Renal pelvis (tissue), 4 donors: ENCODE measurements around the gene ALDH3B1. TPM values are rescaled to one million over a fixed set of nuclear protein-coding genes. Genes with fewer than 3 reads are reported as not detected.
A peak's percentile ranks its signal among the peaks of the same experiment; 100 is the strongest.

Experiments used
- DNase-seq: peaks from one replicate; pipeline ENCODE4 v3.0.0-alpha.2; 2013
- polyA plus RNA-seq, 3 donors: library from polyadenylated mRNA; unstranded; fragments of 120-200 nt; gene quantifications; one replicate each; pipeline ENCODE4 v1.2.1, GENCODE V29; 2013; ENCODE audit not compliant: insufficient read length in 3 of 3

Gene ALDH3B1
- polyA plus RNA-seq, 3 donors, result 2.3 to 4.7 (median 3.6) TPM

- DNase-seq, result no peak
Observed at GRCh38 chr11:67996622-67997474, 13.3 kb upstream of the ALDH3B1 start.

GRCh38 chr11:67997475-67997921, 12.6 kb upstream of the ALDH3B1 start:
- no peak for DNase-seq

- no peak for DNase-seq
Observed at GRCh38 chr11:67998150-67999045, 11.7 kb upstream of the ALDH3B1 start.

- DNase-seq, result no peak
Observed at GRCh38 chr11:67999201-67999629, 10.9 kb upstream of the ALDH3B1 start.

- no peak for DNase-seq
Observed at GRCh38 chr11:67999704-68000103, 10.4 kb upstream of the ALDH3B1 start.

GRCh38 chr11:68002575-68002937, 7.6 kb upstream of the ALDH3B1 start:
- DNase-seq, result no peak

- no peak for DNase-seq
Observed at GRCh38 chr11:68002938-68003845, 6.9 kb upstream of the ALDH3B1 start.

GRCh38 chr11:68003846-68004550, 6.1 kb upstream of the ALDH3B1 start, which contains the start of gene UNC93B1:
Gene UNC93B1, minus strand, starts transcription at chr11:68004097. Its CDS starts 54 bp downstream, at chr11:68004043.
- DNase-seq, result peak; percentile 75

- no peak for DNase-seq
Observed at GRCh38 chr11:68004551-68005335, 5.4 kb upstream of the ALDH3B1 start.

- DNase-seq, result no peak
Observed at GRCh38 chr11:68006606-68007166, 3.4 kb upstream of the ALDH3B1 start.

- no peak for DNase-seq
Observed at GRCh38 chr11:68007498-68008380, 2.4 kb upstream of the ALDH3B1 start.

GRCh38 chr11:68008381-68009337, 1.5 kb upstream of the ALDH3B1 start:
- DNase-seq, result no peak

GRCh38 chr11:68009391-68010089, 587 bp upstream of the ALDH3B1 start:
- DNase-seq, result no peak

- no peak for DNase-seq
Observed at GRCh38 chr11:68011051-68011943, 1.2 kb downstream of the ALDH3B1 start.

- DNase-seq, result no peak
Observed at GRCh38 chr11:68012044-68012842, 2.1 kb downstream of the ALDH3B1 start.
